ENCODE measurements around the gene PFDN1. TPM values are rescaled to one million over a fixed set of nuclear protein-coding genes. Genes with fewer than 3 reads are reported as not detected.

PFDN1 gene
- total RNA-seq, 1 experiment from 2014 or later = 91.9 TPM

GRCh38 chr5:140258016-140258415 is 44.9 kb downstream of the PFDN1 start:
- Histone ChIP-seq H3K79me2 (ENCODE audit: low read length) (peaks cover 64% of the 10 kb centered on the region), H4K20me1 (ENCODE audit: low read length) (no peaks in the 10 kb centered on the region), H3K4me2 (ENCODE audit: low read length) (no peak overlapping the region), H3K9me2 (replicated peaks; ENCODE audit: low read length) (no peaks in the 10 kb centered on the region), H3K27ac (ENCODE audit: low read length) (no peak overlapping the region), H3F3A (ENCODE audit: low read length, unreplicated experiment) (no peaks in the 10 kb centered on the region), H3K27me3 (ENCODE audit: low read length) (no peaks in the 10 kb centered on the region), H3K36me3 (ENCODE audit: low read depth, low read length) (peaks cover 18% of the 10 kb centered on the region), H2AFZ (ENCODE audit: low read length) (no peak overlapping the region), H3K9me3 (ENCODE audit: low read length) (no peaks in the 10 kb centered on the region), H3K4me3 (ENCODE audit: low read length) (no peak overlapping the region), H3K4me1 (ENCODE audit: insufficient read depth, low read length) (peaks cover 45% of the 10 kb centered on the region), H3K9ac (ENCODE audit: low read length) (no peak overlapping the region)
- TF ChIP-seq CTCF (conservative IDR thresholded peaks at IDR 0.05; ENCODE audit: low read depth, low read length) (no peak), EZH2 (IDR thresholded peaks at IDR 0.05; ENCODE audit: low read length, unreplicated experiment) (no peak), EZH2phosphoT487 (IDR thresholded peaks at IDR 0.05; ENCODE audit: borderline replicate concordance, low read length) (no peak)
- POLR2A ChIA-PET (ENCODE audit: unreplicated experiment) = interaction anchor here (0.6 to 1.1 kb wide), 2 partner anchors 65 to 89 kb away, joined by 4 to 14 read pairs; no protein-coding TSS in a partner anchor
- CTCF ChIA-PET = interaction anchor here (0.6 kb wide), 1 partner anchor 246 kb away, joined by 13 read pairs; no protein-coding TSS in a partner anchor
- DNase-seq (no peak), ATAC-seq (no peak)
- intact Hi-C loops (cut with micrococcal nuclease) = no loop called here
- no TSS peak for BruUV-seq (replicated peaks)

GRCh38 chr5:140256726-140257125 is 46.2 kb downstream of the PFDN1 start:
- no peaks in the 10 kb centered on the region for H3K9me3 ChIP-seq (ENCODE audit: low read length)
- no peaks in the 10 kb centered on the region for H4K20me1 ChIP-seq (ENCODE audit: low read length)
- H3K27me3 ChIP-seq (ENCODE audit: low read length) = no peaks in the 10 kb centered on the region
- DNase-seq = no peak
- no TSS peak for BruUV-seq (replicated peaks)
- H3K36me3 ChIP-seq (ENCODE audit: low read depth, low read length) = peaks cover 18% of the 10 kb centered on the region
- no peaks in the 10 kb centered on the region for H3K9me2 ChIP-seq (replicated peaks; ENCODE audit: low read length)
- POLR2A ChIA-PET (ENCODE audit: unreplicated experiment) = interaction anchor here (0.6 kb wide), 1 partner anchor 90 kb away, joined by 11 read pairs; no protein-coding TSS in a partner anchor
- no peak overlapping the region for H3K4me3 ChIP-seq (ENCODE audit: low read length)
- intact Hi-C loops (cut with micrococcal nuclease) = no loop called here
- ATAC-seq = no peak
- no peak overlapping the region for H2AFZ ChIP-seq (ENCODE audit: low read length)
- CTCF ChIA-PET = interaction anchor here (0.6 kb wide), 1 partner anchor 90 kb away, joined by 3 read pairs; no protein-coding TSS in a partner anchor
- no peak overlapping the region for H3K9ac ChIP-seq (ENCODE audit: low read length)
- no peak overlapping the region for H3K27ac ChIP-seq (ENCODE audit: low read length)
- peaks cover 49% of the 10 kb centered on the region for H3K4me1 ChIP-seq (ENCODE audit: insufficient read depth, low read length)
- peaks cover 6% of the 10 kb centered on the region for H3F3A ChIP-seq (ENCODE audit: low read length, unreplicated experiment)
- H3K79me2 ChIP-seq (ENCODE audit: low read length) = peaks cover 73% of the 10 kb centered on the region
- no peak for TF ChIP-seq EZH2phosphoT487 (IDR thresholded peaks at IDR 0.05; ENCODE audit: borderline replicate concordance, low read length)
- TF ChIP-seq EZH2 (IDR thresholded peaks at IDR 0.05; ENCODE audit: low read length, unreplicated experiment) = no peak
- no peak for TF ChIP-seq CTCF (conservative IDR thresholded peaks at IDR 0.05; ENCODE audit: low read depth, low read length)
- H3K4me2 ChIP-seq (ENCODE audit: low read length) = no peak overlapping the region

GRCh38 chr5:140255460-140256157 is 47.3 kb downstream of the PFDN1 start:
- Histone ChIP-seq H3K79me2 (ENCODE audit: low read length) (peaks cover 70% of the 10 kb centered on the region), H3K36me3 (ENCODE audit: low read depth, low read length) (peaks cover 18% of the 10 kb centered on the region), H3K9me2 (replicated peaks; ENCODE audit: low read length) (no peaks in the 10 kb centered on the region), H3K4me2 (ENCODE audit: low read length) (no peak overlapping the region), H4K20me1 (ENCODE audit: low read length) (no peaks in the 10 kb centered on the region), H3F3A (ENCODE audit: low read length, unreplicated experiment) (peaks cover 6% of the 10 kb centered on the region), H3K27me3 (ENCODE audit: low read length) (no peaks in the 10 kb centered on the region), H3K4me3 (ENCODE audit: low read length) (no peak overlapping the region), H3K9ac (ENCODE audit: low read length) (no peak overlapping the region), H2AFZ (ENCODE audit: low read length) (no peak overlapping the region), H3K9me3 (ENCODE audit: low read length) (no peaks in the 10 kb centered on the region), H3K4me1 (ENCODE audit: insufficient read depth, low read length) (peaks cover 47% of the 10 kb centered on the region), H3K27ac (ENCODE audit: low read length) (no peak overlapping the region)
- TF ChIP-seq EZH2 (IDR thresholded peaks at IDR 0.05; ENCODE audit: low read length, unreplicated experiment) = no peak
- TF ChIP-seq EZH2phosphoT487 (IDR thresholded peaks at IDR 0.05; ENCODE audit: borderline replicate concordance, low read length) = no peak
- TF ChIP-seq CTCF (conservative IDR thresholded peaks at IDR 0.05; ENCODE audit: low read depth, low read length) = no peak
- intact Hi-C loops (cut with micrococcal nuclease) = no loop called here
- POLR2A ChIA-PET (ENCODE audit: unreplicated experiment) = no interaction called here
- ATAC-seq (no peak), DNase-seq (no peak)
- CTCF ChIA-PET = no interaction called here
- no TSS peak for BruUV-seq (replicated peaks)
